Measurements from ENCODE around the gene SOBP. TPM values are rescaled to one million over a fixed set of nuclear protein-coding genes. Genes with fewer than 3 reads are reported as not detected.

The SOBP gene
- total RNA-seq, 1 donor from 2014 or later = 13.3 TPM

DNA sequence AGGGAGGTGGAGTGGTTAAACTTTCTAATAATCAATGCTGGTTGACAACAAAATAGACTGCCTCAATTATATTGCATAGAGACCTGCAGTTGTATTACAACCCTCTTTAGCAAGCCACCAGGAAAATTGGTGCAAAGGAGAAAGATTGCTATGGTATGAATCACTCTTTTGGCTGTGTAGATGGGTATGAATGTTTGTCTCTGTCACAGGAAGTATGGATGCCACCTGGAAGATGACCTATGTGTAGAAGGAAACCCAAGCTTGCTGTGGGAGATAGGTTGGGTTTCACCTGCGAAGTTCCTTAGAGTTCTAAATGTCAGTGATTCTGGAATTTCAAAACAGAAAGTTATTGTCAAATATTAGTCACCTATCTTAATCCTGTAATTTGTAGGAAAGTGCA is 134.6 kb downstream of the SOBP start:
- peaks cover 7% of the 10 kb centered on the region for H3K4me1 ChIP-seq
- intact Hi-C loops (cut with DNase I) = no loop called here
- DNase-seq (ENCODE audit: extremely low spot score in 2 of 2) = no peak
- no peak overlapping the region for H3K4me3 ChIP-seq
- H3K27ac ChIP-seq = no peak overlapping the region
- H3K36me3 ChIP-seq = no peaks in the 10 kb centered on the region
- TF ChIP-seq CTCF (IDR thresholded peaks at IDR 0.05) (no peak), POLR2AphosphoS5 (IDR thresholded peaks at IDR 0.05; ENCODE audit: insufficient read depth in 1 of 2, low read depth in 1 of 2) (no peak), POLR2A (IDR thresholded peaks at IDR 0.05) (no peak)
- no peaks in the 10 kb centered on the region for H3K27me3 ChIP-seq
- no peaks in the 10 kb centered on the region for H3K9me3 ChIP-seq

GRCh38 chr6:107625264-107625663 is 135.3 kb downstream of the SOBP start:
- intact Hi-C loops (cut with DNase I) = no loop called here
- H3K9me3 ChIP-seq = no peaks in the 10 kb centered on the region

DNA sequence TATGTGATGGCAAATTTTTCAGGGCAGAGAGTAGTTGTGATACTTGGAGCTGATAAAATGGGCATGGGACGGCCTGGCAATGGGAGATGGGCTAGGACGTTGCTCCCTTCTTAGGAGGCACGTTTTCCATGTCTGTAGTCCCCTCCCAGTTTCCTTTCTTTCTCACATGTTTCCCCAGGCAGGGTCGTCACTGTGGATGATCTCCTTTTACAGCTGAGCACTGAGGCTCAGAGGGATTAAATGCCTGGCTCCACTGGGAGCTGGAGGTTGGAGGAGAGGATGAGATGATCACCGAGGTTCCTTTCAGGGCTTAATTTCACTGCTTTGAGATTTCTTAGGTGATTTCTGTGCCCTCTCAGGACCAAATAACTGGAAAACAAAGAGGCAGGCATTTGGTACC is 136.7 kb downstream of the SOBP start:
- intact Hi-C loops (cut with DNase I) = no loop called here
- H3K36me3 ChIP-seq = no peaks in the 10 kb centered on the region
- DNase-seq (ENCODE audit: extremely low spot score in 2 of 2) = no peak
- TF ChIP-seq POLR2A (IDR thresholded peaks at IDR 0.05) = no peak
- TF ChIP-seq CTCF (IDR thresholded peaks at IDR 0.05) = no peak
- no peak for TF ChIP-seq POLR2AphosphoS5 (IDR thresholded peaks at IDR 0.05; ENCODE audit: insufficient read depth in 1 of 2, low read depth in 1 of 2)
- peaks cover 9% of the 10 kb centered on the region for H3K4me1 ChIP-seq
- H3K27ac ChIP-seq = no peak overlapping the region
- H3K4me3 ChIP-seq = no peak overlapping the region
- H3K27me3 ChIP-seq = no peaks in the 10 kb centered on the region
- H3K9me3 ChIP-seq = no peaks in the 10 kb centered on the region

More at GRCh38 chr6:107625264-107625663, 135.3 kb downstream of the SOBP start:
- Histone ChIP-seq H3K36me3 (no peaks in the 10 kb centered on the region), H3K4me3 (no peak overlapping the region), H3K27me3 (no peaks in the 10 kb centered on the region), H3K4me1 (peaks cover 9% of the 10 kb centered on the region), H3K27ac (no peak overlapping the region)
- no peak for TF ChIP-seq CTCF (IDR thresholded peaks at IDR 0.05)
- no peak for TF ChIP-seq POLR2AphosphoS5 (IDR thresholded peaks at IDR 0.05; ENCODE audit: insufficient read depth in 1 of 2, low read depth in 1 of 2)
- no peak for TF ChIP-seq POLR2A (IDR thresholded peaks at IDR 0.05)
- no peak for DNase-seq (ENCODE audit: extremely low spot score in 2 of 2)

DNA sequence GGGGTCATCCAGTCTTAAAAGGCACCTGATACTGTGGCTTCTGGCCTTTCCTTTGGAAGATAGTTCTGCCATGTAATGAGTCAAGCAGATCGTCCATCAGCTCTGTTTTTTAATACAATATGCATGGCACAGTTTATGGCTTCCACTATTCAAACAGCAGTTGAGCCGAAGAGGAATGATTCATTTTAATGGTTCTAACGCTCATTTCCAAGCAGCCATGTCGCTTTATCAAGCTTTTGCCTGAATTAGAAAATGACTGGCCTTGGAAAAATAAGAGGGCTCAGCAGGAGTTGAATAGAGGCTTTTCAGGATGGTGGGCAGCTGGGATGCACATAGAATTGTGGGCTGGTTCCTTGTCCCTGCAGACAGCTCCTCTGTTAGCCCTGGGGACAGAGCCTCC is 138.1 kb downstream of the SOBP start:
- H3K4me1 ChIP-seq = peaks cover 9% of the 10 kb centered on the region

More for the DNA sequence above, 138.1 kb downstream of the SOBP start:
- no peak overlapping the region for H3K4me3 ChIP-seq
- TF ChIP-seq CTCF (IDR thresholded peaks at IDR 0.05) (no peak), POLR2A (IDR thresholded peaks at IDR 0.05) (no peak), POLR2AphosphoS5 (IDR thresholded peaks at IDR 0.05; ENCODE audit: insufficient read depth in 1 of 2, low read depth in 1 of 2) (no peak)
- H3K9me3 ChIP-seq = no peaks in the 10 kb centered on the region
- no peak overlapping the region for H3K27ac ChIP-seq
- no peak for DNase-seq (ENCODE audit: extremely low spot score in 2 of 2)
- intact Hi-C loops (cut with DNase I) = no loop called here
- H3K27me3 ChIP-seq = no peaks in the 10 kb centered on the region
- H3K36me3 ChIP-seq = no peaks in the 10 kb centered on the region

All from vagina (tissue), 2 donors.